Lung (tissue), 12 donors: ENCODE measurements around the gene ITGA8. TPM values are rescaled to one million over a fixed set of nuclear protein-coding genes. Genes with fewer than 3 reads are reported as not detected.
"Not testable (repeated sequence)": the region's sequence is repeated elsewhere in the genome, so short reads cannot be mapped to it uniquely, and the experiment has no call there.

Experiments
- ATAC-seq: fragments of 200-7000 bp; cut with Tn5 transposase; one replicate; pipeline ENCODE4 v1.9.1; 2020; ENCODE audit warnings: moderate number of reproducible peaks; ENCODE audit not compliant: insufficient read depth, low FRiP score
- DNase-seq, 3 donors: peaks; one replicate each; pipeline ENCODE4 v3.0.0-alpha.2; 2013 to 2017
- H3K27ac ChIP-seq, 2 donors: one replicate each; pipeline ENCODE4 v1.5.1; 2013; ENCODE audit warnings: mild to moderate bottlenecking in 2 of 2, moderate library complexity in 2 of 2, control low read depth in 1 of 2, inconsistent platforms in 1 of 2, low read depth in 1 of 2, low read length in 1 of 2
- H3K27me3 ChIP-seq, 3 donors: one replicate each; pipeline ENCODE4 v1.5.1; 2013; ENCODE audit warnings: low read length in 2 of 3; ENCODE audit not compliant: control insufficient read depth in 3 of 3, insufficient read depth in 3 of 3
- H3K36me3 ChIP-seq, 4 donors: one replicate each; pipeline ENCODE4 v1.5.1; 2013; ENCODE audit warnings: low read length in 4 of 4, mild to moderate bottlenecking in 1 of 4, moderate library complexity in 1 of 4; ENCODE audit not compliant: control insufficient read depth in 4 of 4, insufficient read depth in 4 of 4
- H3K4me1 ChIP-seq, 5 donors: one replicate each; pipeline ENCODE4 v1.5.1; 2013; ENCODE audit warnings: low read length in 5 of 5, mild to moderate bottlenecking in 2 of 5, moderate library complexity in 1 of 5; ENCODE audit not compliant: control insufficient read depth in 5 of 5, insufficient read depth in 5 of 5
- H3K4me3 ChIP-seq: one replicate; pipeline ENCODE4 v1.5.1; 2013; ENCODE audit warnings: mild to moderate bottlenecking, control low read depth, moderate library complexity
- H3K9ac ChIP-seq, 2 donors: one replicate each; pipeline ENCODE4 v1.5.1; 2013; ENCODE audit warnings: low read length in 2 of 2, control low read depth in 1 of 2; ENCODE audit not compliant: insufficient read depth in 1 of 2
- H3K9me3 ChIP-seq, 4 donors: one replicate each; pipeline ENCODE4 v1.5.1; 2013; ENCODE audit warnings: low read length in 3 of 4, mild to moderate bottlenecking in 1 of 4, moderate library complexity in 1 of 4; ENCODE audit not compliant: control insufficient read depth in 4 of 4, insufficient read depth in 3 of 4
- CTCF ChIP-seq: IDR thresholded peaks from 2 replicates; pipeline ENCODE4 v1.5.1; 2012; ENCODE audit warnings: mild to moderate bottlenecking; ENCODE audit errors: control extremely low read depth, extremely low read depth
- WGBS, 2 donors: extraction: QIAGEN DNeasy Blood & Tissue Kit; methylation state at CpG; one replicate each; pipeline ENCODE4 v1.1.7; 2013; 5-methylcytosine and 5-hydroxymethylcytosine counted together
- polyA plus RNA-seq, 2 donors: library from polyadenylated mRNA; stranded (reverse); fragments of 200-250 nt; gene quantifications; one replicate each; pipeline ENCODE4 v1.2.1, GENCODE V29; 2013
- total RNA-seq, 2 donors: library from RNA; depleted of rRNA in 1 of 2; stranded (reverse); fragments of >200 nt in 1 of 2; gene quantifications; one replicate each; pipeline ENCODE4 v1.2.1, GENCODE V29; 2014 to 2021
- donor health status: control.
- donor health status: control.
- donor health status: Bipolar disorder and iron deficiency.
- donor health status: healthy.
- donor health status: DM: yes; HTN: yes; CAD: no.

Gene ITGA8
- total and polyA plus RNA-seq, 4 donors, result 3.9 to 124 (median 13.6) TPM

- ATAC-seq (no peak), DNase-seq (no peak)
- TF ChIP-seq CTCF, result no peak
- H3K27me3 ChIP-seq, result no peaks in the 10 kb centered on the region
- no peaks in the 10 kb centered on the region for H3K9me3 ChIP-seq
- no peak overlapping the region for H3K27ac ChIP-seq
- WGBS, 2 donors, result 64 to 84% methylated on average over 4 of the region's 4 CpGs
- H3K4me1 ChIP-seq, result peaks cover 0 to 22% (median 5%) of the 10 kb centered on the region in 5 donors
- no peak overlapping the region for H3K9ac ChIP-seq
- H3K36me3 ChIP-seq, result peaks cover 0 to 6% (median 2%) of the 10 kb centered on the region in 4 donors
- no peak overlapping the region for H3K4me3 ChIP-seq
Measured at GRCh38 chr10:15632456-15633091, 87.1 kb downstream of the ITGA8 start.

GRCh38 chr10:15631205-15631604 lies 88.5 kb downstream of the ITGA8 start:
- H3K27me3 ChIP-seq, H3K4me3 ChIP-seq, H3K9ac ChIP-seq, H3K27ac ChIP-seq, H3K36me3 ChIP-seq, DNase-seq, ATAC-seq, H3K9me3 ChIP-seq: not testable (repeated sequence)
- WGBS, 2 donors, result 89 to 90% methylated on average over 3 of the region's 3 CpGs
- peaks cover 1 to 27% (median 5%) of the 10 kb centered on the region in 5 donors for H3K4me1 ChIP-seq

GRCh38 chr10:15630353-15630752 lies 89.4 kb downstream of the ITGA8 start:
- peaks cover 1 to 27% (median 11%) of the 10 kb centered on the region in 5 donors for H3K4me1 ChIP-seq
- H3K9me3 ChIP-seq, result peaks cover 0 to 2% (median under 1%) of the 10 kb centered on the region in 4 donors
- 69% methylated on average over 5 of the region's 5 CpGs for WGBS, 2 donors
- no peaks in the 10 kb centered on the region for H3K27me3 ChIP-seq
- ATAC-seq (no peak), DNase-seq (peak in 2 of 3 donors; percentile 47 to 57)
- TF ChIP-seq CTCF, result no peak
- no peak overlapping the region for H3K4me3 ChIP-seq
- H3K36me3 ChIP-seq, result peaks cover 0 to 6% (median 3%) of the 10 kb centered on the region in 4 donors
- no peak overlapping the region for H3K27ac ChIP-seq
- no peak overlapping the region for H3K9ac ChIP-seq

GRCh38 chr10:15627617-15628196 lies 92.0 kb downstream of the ITGA8 start:
- DNase-seq (no peak), ATAC-seq (no peak)
- 93 to 94% methylated on average over 8 of the region's 8 CpGs for WGBS, 2 donors
- Histone ChIP-seq H3K9me3 (peaks cover 0 to 2% (median under 1%) of the 10 kb centered on the region in 4 donors), H3K9ac (no peak overlapping the region), H3K36me3 (peaks cover 0 to 9% (median 3%) of the 10 kb centered on the region in 4 donors), H3K4me1 (peaks cover 2 to 41% (median 13%) of the 10 kb centered on the region in 5 donors), H3K4me3 (no peak overlapping the region), H3K27ac (no peak overlapping the region), H3K27me3 (no peaks in the 10 kb centered on the region)
- TF ChIP-seq CTCF, result no peak
